Central memory CD8-positive, alpha-beta T cell (primary cell): ENCODE data around the gene DNAJC24.
"Not testable (repeated sequence)": the region's sequence is repeated elsewhere in the genome, so short reads cannot be mapped to it uniquely, and the experiment has no call there.

Source experiments
- ATAC-seq: fragments of 150-1000 bp; cut with Tn5 transposase; replicated peaks from 2 replicates; pipeline ENCODE4 v1.10.0; 2022; ENCODE audit warnings: mild to moderate bottlenecking, moderate FRiP score, moderate number of reproducible peaks; ENCODE audit not compliant: poor library complexity, severe bottlenecking; ENCODE audit errors: extremely low read depth
- DNase-seq, 2 donors: peaks; one replicate each; pipeline ENCODE4 v3.0.0; 2021; ENCODE audit warnings: low spot score in 2 of 2
- H3K27ac Mint-ChIP-seq: one replicate; pipeline ENCODE4 v1.8.0; 2022; ENCODE audit warnings: low read depth, mild to moderate bottlenecking, moderate library complexity, mixed read lengths
- H3K27me3 Mint-ChIP-seq: one replicate; pipeline ENCODE4 v1.8.0; 2022; ENCODE audit warnings: mixed read lengths
- H3K36me3 Mint-ChIP-seq: one replicate; pipeline ENCODE4 v1.8.0; 2022; ENCODE audit warnings: mild to moderate bottlenecking, moderate library complexity, mixed read lengths; ENCODE audit not compliant: insufficient read depth
- H3K4me1 Mint-ChIP-seq: one replicate; pipeline ENCODE4 v1.8.0; 2022; ENCODE audit warnings: mixed read lengths
- H3K4me3 Mint-ChIP-seq: one replicate; pipeline ENCODE4 v1.8.0; 2022; ENCODE audit warnings: mild to moderate bottlenecking, moderate library complexity, mixed read lengths
- H3K9me3 Mint-ChIP-seq: one replicate; pipeline ENCODE4 v1.8.0; 2022; ENCODE audit warnings: mixed read lengths

Gene DNAJC24

GRCh38 chr11:31369348-31370329, at the start of gene DNAJC24, which contains the start of gene DCDC1:
DNAJC24 (plus strand) TSS chr11:31369860; CDS start chr11:31370749, 889 bp downstream.
DCDC1 (minus strand) TSS chr11:31369739; CDS start chr11:31328280, 41,459 bp downstream.
- peak within 1 kb of the TSS; percentile 92 for H3K27ac Mint-ChIP-seq
- peaks cover 7% of the 10 kb centered on the region for H3K36me3 Mint-ChIP-seq
- peaks cover 6% of the 10 kb centered on the region for H3K27me3 Mint-ChIP-seq
- peak within 1 kb of the TSS; percentile 90 for H3K4me3 Mint-ChIP-seq
- DNase-seq (peak; percentile 87 to 90), ATAC-seq (peak; percentile 97)
- H3K9me3 Mint-ChIP-seq, result no peaks in the 10 kb centered on the region
- peaks cover 40% of the 10 kb centered on the region for H3K4me1 Mint-ChIP-seq

- peaks cover 12% of the 10 kb centered on the region for H3K27me3 Mint-ChIP-seq
- H3K4me3 Mint-ChIP-seq, H3K36me3 Mint-ChIP-seq, H3K4me1 Mint-ChIP-seq, DNase-seq, ATAC-seq, H3K27ac Mint-ChIP-seq, H3K9me3 Mint-ChIP-seq: not testable (repeated sequence)
Measured at GRCh38 chr11:31321494-31321893, 48.2 kb upstream of the DNAJC24 start.

- Mint-ChIP-seq H3K4me1 (peaks cover 5% of the 10 kb centered on the region), H3K4me3 (no peak overlapping the region), H3K27ac (no peak overlapping the region), H3K36me3 (no peaks in the 10 kb centered on the region), H3K27me3 (peaks cover 12% of the 10 kb centered on the region), H3K9me3 (no peaks in the 10 kb centered on the region)
- DNase-seq (no peak), ATAC-seq (no peak)
Measured at GRCh38 chr11:31323145-31323544, 46.5 kb upstream of the DNAJC24 start.

GRCh38 chr11:31325160-31325559, 44.5 kb upstream of the DNAJC24 start:
- Mint-ChIP-seq H3K4me3 (no peak overlapping the region), H3K36me3 (no peaks in the 10 kb centered on the region), H3K9me3 (no peaks in the 10 kb centered on the region), H3K4me1 (peaks cover 5% of the 10 kb centered on the region), H3K27ac (no peak overlapping the region), H3K27me3 (peaks cover 12% of the 10 kb centered on the region)
- ATAC-seq (no peak), DNase-seq (no peak)

- DNase-seq (no peak), ATAC-seq (peak; percentile 46)
- Mint-ChIP-seq H3K4me3 (peak overlapping the region; percentile 50), H3K9me3 (no peaks in the 10 kb centered on the region), H3K27me3 (peaks cover 8% of the 10 kb centered on the region), H3K27ac (peak overlapping the region; percentile 35), H3K4me1 (peaks cover 5% of the 10 kb centered on the region), H3K36me3 (no peaks in the 10 kb centered on the region)
Measured at GRCh38 chr11:31326470-31327148, 43.1 kb upstream of the DNAJC24 start.

GRCh38 chr11:31327417-31327816, 42.2 kb upstream of the DNAJC24 start:
- ATAC-seq (no peak), DNase-seq (no peak)
- Mint-ChIP-seq H3K4me3 (peak overlapping the region; percentile 33), H3K27ac (peak overlapping the region; percentile 14), H3K36me3 (no peaks in the 10 kb centered on the region), H3K9me3 (no peaks in the 10 kb centered on the region), H3K27me3 (peaks cover 7% of the 10 kb centered on the region), H3K4me1 (peaks cover 5% of the 10 kb centered on the region)

GRCh38 chr11:31328697-31329096, 41.0 kb upstream of the DNAJC24 start:
- Mint-ChIP-seq H3K36me3 (no peaks in the 10 kb centered on the region), H3K27ac (no peak overlapping the region), H3K27me3 (peaks cover 19% of the 10 kb centered on the region), H3K4me3 (no peak overlapping the region), H3K9me3 (no peaks in the 10 kb centered on the region), H3K4me1 (peaks cover 5% of the 10 kb centered on the region)
- ATAC-seq (no peak), DNase-seq (no peak)

GRCh38 chr11:31337806-31338205, 31.9 kb upstream of the DNAJC24 start:
- Mint-ChIP-seq H3K9me3 (no peaks in the 10 kb centered on the region), H3K4me3 (no peak overlapping the region), H3K4me1 (no peaks in the 10 kb centered on the region), H3K36me3 (no peaks in the 10 kb centered on the region), H3K27ac (no peak overlapping the region), H3K27me3 (peaks cover 65% of the 10 kb centered on the region)
- ATAC-seq (no peak), DNase-seq (no peak)

- no peaks in the 10 kb centered on the region for H3K9me3 Mint-ChIP-seq
- ATAC-seq (no peak), DNase-seq (no peak)
- H3K27me3 Mint-ChIP-seq, result peaks cover 54% of the 10 kb centered on the region
- H3K4me3 Mint-ChIP-seq, result no peak overlapping the region
- no peak overlapping the region for H3K27ac Mint-ChIP-seq
- no peaks in the 10 kb centered on the region for H3K36me3 Mint-ChIP-seq
- no peaks in the 10 kb centered on the region for H3K4me1 Mint-ChIP-seq
Measured at GRCh38 chr11:31340903-31341572, 28.6 kb upstream of the DNAJC24 start.

GRCh38 chr11:31351168-31351567, 18.5 kb upstream of the DNAJC24 start:
- Mint-ChIP-seq H3K27ac (no peak overlapping the region), H3K4me3 (no peak overlapping the region), H3K9me3 (no peaks in the 10 kb centered on the region), H3K27me3 (peaks cover 59% of the 10 kb centered on the region), H3K36me3 (no peaks in the 10 kb centered on the region), H3K4me1 (no peaks in the 10 kb centered on the region)
- DNase-seq (no peak), ATAC-seq (no peak)

- ATAC-seq (no peak), DNase-seq (no peak)
- Mint-ChIP-seq H3K4me1 (no peaks in the 10 kb centered on the region), H3K9me3 (no peaks in the 10 kb centered on the region), H3K27ac (no peak overlapping the region), H3K4me3 (no peak overlapping the region), H3K36me3 (no peaks in the 10 kb centered on the region), H3K27me3 (peaks cover 45% of the 10 kb centered on the region)
Measured at GRCh38 chr11:31355131-31355530, 14.5 kb upstream of the DNAJC24 start.

- no peak for DNase-seq
- Mint-ChIP-seq H3K9me3 (no peaks in the 10 kb centered on the region), H3K4me1 (no peaks in the 10 kb centered on the region)
Measured at GRCh38 chr11:31355817-31356216, 13.8 kb upstream of the DNAJC24 start.

More at GRCh38 chr11:31355817-31356216, 13.8 kb upstream of the DNAJC24 start:
- Mint-ChIP-seq H3K36me3 (no peaks in the 10 kb centered on the region), H3K27ac (no peak overlapping the region), H3K27me3 (peaks cover 45% of the 10 kb centered on the region), H3K4me3 (no peak overlapping the region)
- no peak for ATAC-seq
